Brain pericyte (primary cell): ENCODE measurements around the gene LINGO4.

ENCODE experiments used
- DNase-seq: peaks from one replicate; pipeline ENCODE4 v3.0.0-alpha.2; 2012; ENCODE audit warnings: low read depth, low spot score

Gene LINGO4

GRCh38 chr1:151833172-151833900 is 28.1 kb upstream of the LINGO4 start:
- DNase-seq: no peak

- DNase-seq: no peak
Measured at GRCh38 chr1:151832318-151832980, 27.2 kb upstream of the LINGO4 start.

DNA sequence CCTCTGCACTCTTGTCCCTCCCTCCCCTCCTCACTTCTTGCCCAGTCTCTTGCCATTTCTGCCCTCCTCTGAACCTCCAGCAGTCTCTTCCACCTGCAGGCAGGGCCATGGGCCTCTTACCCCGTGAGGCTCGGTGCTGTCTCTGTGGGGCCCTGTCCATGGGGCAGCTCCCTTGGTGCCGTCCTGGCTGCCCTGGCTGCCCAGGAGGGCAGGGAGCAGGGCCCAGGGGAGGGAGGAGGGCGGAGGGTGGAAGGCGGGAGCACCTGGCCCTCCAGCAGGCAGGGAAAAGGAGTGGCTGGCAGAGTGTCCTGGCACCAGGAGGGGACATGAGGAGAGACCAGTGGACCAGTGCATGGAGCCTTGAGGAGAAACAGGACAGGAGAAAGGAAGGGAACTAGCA is 26.4 kb upstream of the LINGO4 start, which contains the start of gene RORC:
Gene RORC, minus strand, starts transcription at position 198 of the 400 bp plus-strand sequence. Its CDS starts 38 bp downstream, at position 160.
- no peak for DNase-seq

DNA sequence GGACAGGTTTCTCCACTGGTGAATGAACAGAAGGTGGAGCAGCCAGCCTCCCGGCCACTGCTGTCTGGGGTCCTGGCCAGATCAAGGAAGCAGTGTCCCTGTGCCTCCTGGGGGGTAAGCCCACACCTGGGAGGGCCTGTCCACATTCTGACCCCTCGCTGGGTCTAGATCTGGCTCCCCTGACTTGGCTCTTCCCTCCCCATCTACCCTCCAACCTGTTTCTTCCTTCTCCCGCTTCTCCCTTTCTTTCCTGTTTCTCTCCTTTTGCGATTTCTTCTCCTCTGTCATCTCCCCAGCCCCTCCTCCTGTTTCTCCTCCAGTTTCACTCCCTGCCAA is 26.0 kb upstream of the LINGO4 start:
- no peak for DNase-seq

- no peak for DNase-seq
Measured at GRCh38 chr1:151830055-151830454, 24.8 kb upstream of the LINGO4 start.

GRCh38 chr1:151829352-151830046 is 24.3 kb upstream of the LINGO4 start:
- no peak for DNase-seq

DNA sequence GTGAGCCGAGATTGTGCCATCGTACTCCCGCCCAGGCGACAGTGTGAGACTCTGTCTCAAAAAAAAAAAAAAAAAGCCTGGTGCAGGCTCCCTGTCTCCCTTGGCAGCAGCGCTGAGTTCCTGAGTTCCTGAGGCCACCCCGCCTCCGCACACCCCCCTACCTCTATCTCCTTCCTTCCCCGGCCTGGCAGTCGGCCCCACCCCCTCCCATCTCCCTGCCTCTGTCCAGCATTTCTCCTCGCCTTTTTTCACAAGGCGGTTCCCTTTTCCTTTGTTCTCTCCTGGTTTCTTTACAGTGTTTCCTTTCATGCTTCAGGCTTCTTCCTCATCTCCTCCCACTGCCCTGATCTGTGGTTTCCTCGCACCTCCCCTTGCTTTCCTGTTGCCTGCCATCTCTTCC is 23.7 kb upstream of the LINGO4 start:
- DNase-seq: no peak

DNA sequence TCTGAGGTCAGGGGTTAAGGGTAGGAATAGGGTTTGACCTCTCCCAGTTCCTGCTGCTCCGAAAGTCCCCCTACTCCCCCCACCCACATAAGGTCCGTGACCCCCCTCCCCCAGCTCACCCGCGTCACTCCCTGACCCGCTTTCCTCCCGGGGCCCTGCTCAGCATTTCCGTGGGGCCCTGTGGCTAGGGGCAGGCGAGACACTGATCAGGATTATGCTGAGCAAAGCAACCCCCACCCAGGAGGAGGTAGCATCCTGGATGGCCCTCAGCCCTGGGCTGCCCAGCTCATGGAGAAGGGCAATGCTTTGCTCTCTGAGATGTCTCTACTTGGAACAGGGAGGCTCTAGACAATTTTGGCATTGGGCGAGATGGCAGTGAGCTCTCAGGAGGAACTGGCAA is 22.6 kb upstream of the LINGO4 start:
- DNase-seq: no peak

DNA sequence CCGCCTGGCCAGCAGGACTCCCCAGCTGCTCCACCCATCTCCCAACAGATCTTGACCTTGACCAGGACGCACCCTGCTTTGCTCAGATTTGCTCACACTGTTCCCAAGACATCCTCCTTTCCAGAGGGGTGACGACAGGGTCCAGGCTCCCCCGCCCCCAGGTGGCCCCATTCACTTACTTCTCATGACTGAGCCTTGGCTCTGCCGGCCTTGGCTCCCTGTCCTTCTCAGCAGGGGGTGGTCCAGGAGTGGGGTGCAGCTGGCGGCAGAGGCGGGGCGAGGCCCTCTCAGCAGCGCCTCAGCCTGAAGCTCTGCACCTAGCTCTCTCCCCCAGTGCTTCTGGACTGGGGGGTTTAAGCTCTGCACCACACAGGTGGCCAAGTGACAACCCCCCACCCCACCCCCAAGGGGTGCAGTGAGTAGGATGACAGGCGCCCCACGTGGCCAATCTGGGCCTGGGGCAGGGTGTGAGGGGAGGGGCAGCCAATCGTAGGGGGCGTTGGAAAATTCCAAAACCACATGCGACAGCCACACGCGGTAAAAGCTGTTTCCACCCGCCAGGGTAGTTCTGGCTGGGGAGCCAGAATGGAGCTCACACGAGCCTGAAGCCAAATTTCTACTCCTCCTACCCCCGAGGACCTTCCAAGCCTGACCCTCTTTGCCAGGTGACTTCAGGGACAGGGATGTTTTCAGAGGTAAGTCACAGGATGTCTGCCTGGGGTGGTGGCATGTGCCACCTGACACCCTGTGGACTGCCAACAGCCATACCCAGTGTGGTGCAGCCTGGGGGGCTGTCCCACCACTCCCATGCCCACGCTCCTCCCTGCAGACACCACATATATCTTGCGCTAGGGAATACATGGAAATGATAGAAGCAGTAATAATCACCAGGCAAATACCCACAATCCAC is 20.8 kb upstream of the LINGO4 start:
- DNase-seq: no peak

GRCh38 chr1:151825204-151825603 is 20.0 kb upstream of the LINGO4 start:
- DNase-seq: no peak

- no peak for DNase-seq
Measured at GRCh38 chr1:151823175-151823574, 18.0 kb upstream of the LINGO4 start.

DNA sequence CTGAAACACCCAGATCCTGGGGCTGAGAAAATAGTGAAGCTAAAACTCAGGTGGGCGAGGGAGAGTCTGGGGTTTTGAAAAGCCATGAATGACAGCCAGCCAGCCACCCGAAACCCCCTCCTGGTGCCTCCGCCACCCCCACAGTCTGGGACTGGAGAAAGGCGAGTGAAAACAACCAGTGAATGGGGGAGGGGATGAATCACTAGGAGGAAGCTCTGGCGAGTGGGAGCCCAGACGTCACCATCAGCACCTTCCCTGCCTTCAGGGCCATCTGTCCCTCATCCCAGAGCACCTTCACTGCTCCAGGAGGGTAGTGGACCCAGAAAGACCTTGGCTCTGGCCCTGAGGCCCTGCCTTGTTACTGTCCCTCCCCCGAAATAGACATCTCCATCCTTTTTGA is 17.2 kb upstream of the LINGO4 start:
- DNase-seq: no peak

DNA sequence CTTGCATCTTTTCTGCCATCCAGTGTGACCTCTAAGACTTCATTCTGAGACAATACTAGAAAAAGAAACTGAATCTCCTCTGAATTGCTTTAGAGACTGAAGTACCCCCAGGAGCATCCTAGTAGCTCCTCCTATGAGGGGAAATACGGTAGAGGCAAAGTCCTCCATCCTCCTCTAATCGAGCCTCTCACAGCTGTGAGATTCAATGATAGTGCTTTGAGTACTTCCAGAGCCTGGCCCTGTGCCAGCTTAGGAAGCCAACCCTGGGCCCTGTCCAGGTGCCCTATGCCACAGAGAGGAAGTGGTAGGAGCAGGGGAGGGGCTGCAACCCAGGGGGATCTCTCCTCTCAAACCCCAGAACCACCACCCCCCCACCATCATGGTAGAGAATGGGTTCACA is 15.7 kb upstream of the LINGO4 start:
- no peak for DNase-seq

DNA sequence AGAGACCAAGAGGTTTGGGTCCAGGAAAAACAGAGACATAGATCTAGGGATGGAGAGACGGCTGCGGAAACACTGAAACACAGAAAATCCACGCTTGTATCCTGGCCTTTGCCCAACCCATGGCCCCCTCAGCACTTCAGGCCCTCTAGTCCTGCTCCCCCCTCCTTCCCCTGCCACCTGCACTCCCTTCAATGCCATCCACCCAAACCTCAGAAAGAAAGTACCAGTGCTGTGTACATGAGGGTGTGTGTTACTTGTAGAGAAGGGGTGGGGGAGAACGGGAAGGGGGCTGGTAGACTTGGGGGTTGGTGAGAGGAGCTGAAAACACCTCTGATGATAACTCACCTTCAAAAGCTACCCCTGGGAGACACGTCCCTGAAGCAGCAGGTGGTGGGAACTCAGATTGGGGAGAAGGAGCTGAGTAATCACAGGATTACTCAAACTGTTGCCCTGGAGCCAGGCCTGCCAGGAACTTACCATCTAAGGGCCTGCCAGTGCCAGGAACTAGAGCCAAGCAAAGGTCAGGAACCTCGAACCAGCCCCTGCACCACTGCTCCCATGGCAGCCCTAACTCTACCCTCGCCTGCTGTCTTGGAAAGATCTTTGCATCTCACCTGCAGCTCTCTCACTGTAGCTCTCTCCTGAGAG is 14.9 kb upstream of the LINGO4 start:
- no peak for DNase-seq

- DNase-seq: no peak
Measured at GRCh38 chr1:151819227-151819835, 14.1 kb upstream of the LINGO4 start.

- DNase-seq: no peak
Measured at GRCh38 chr1:151817353-151817730, 12.1 kb upstream of the LINGO4 start.

GRCh38 chr1:151816548-151817352 is 11.5 kb upstream of the LINGO4 start:
- DNase-seq: no peak

DNA sequence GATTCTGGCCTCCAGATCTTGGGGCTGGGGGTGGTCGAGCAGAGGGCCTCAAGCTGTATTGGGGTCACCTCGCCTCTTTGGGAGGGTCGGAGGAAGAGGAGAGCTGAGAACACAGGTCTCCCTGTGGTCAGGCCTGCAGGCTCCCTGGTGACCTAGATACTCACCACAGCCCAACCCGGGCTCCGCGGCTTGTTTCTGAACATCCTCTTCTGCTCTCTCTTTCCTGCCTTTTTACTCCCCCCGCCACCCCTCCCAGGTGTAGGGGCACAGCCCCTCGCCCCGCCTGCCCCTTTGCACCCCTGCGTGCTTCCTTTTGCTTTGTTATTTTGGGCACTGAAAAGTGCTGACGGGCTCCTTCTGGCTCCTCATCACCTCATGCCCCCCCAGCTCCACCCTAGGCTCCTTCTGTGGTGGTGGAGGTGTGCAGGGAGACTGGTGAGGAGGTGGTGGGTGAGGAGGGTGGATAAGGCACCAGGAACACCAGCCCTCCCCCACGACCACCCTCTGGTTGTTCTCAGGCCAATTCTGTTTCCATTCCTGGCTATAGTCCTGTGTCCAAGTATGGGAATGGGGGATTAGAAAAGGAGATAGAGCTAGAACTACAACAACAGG is 10.6 kb upstream of the LINGO4 start:
- no peak for DNase-seq

DNA sequence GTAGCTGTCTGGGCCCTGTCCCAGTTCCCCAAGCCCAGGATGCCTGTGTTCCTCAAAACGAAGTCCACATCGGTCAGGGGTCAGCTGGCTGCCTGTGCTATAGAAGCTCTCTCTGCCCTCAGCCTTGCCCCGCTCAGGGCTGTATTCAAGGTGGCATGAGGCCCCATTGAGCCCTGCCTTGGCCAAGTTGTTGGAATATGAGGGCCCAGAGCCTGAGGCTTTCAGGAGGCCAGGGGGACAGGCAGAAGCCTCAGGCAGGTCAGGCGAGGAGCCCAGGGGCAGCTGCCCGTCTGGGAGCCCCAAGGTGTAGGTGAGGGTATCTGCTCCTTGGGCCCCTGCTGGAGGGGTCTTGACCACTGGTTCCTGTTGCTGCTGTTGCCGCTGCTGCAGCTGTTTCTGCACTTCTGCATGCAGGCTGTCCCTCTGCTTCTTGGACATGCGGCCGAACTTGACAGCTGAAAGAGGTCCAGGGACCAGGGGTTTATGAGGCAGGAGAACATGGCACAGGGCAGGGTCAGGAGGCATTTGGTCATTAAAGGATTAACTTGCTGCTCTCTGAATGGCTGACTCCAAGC is 9.8 kb upstream of the LINGO4 start:
- DNase-seq: no peak
